NCI-H146 treated with DMSO at 0.1 percent for 48 hours (cell line): ENCODE results near the gene HNRNPL.
"Not testable (repeated sequence)": the region's sequence is repeated elsewhere in the genome, so short reads cannot be mapped to it uniquely, and the experiment has no call there.

Experiments used
- DNase-seq: peaks from one replicate; lab custom pipeline; 2025; ENCODE audit not compliant: unreplicated experiment; lab: John Stamatoyannopoulos, UW

Gene HNRNPL

DNA sequence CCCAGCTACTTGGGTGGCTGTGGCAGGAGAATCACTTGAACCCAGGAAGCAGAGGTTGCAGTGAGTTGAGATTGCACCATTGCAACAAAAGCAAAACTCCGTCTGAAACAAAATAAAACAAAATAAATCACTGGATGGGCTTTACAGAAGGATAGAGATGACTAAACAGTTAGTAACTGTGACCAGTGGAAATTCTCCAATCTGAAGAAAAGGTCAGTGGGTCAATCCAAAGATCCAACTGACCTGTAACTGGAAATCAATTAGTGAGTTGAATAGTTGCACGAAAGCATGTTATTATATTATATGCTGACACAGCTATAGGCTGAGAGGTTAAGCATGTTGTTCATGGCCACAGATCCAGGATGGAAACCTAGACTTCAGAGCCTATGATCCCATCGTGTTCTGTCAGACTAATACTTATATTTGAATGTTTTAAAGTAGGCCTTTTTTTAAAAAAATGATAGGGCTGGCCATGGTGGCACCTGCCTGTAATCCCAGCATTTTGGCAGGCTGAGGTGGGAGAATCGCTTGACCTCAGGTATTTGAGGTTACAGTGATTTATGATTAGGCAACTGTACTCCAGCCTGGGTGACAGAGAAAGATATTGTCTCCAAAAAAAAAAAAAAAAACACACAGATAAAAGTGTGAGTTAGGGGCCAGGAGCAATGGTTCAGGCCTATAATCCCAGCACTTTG, 19.6 kb downstream of the HNRNPL start:
- DNase-seq: no peak

DNA sequence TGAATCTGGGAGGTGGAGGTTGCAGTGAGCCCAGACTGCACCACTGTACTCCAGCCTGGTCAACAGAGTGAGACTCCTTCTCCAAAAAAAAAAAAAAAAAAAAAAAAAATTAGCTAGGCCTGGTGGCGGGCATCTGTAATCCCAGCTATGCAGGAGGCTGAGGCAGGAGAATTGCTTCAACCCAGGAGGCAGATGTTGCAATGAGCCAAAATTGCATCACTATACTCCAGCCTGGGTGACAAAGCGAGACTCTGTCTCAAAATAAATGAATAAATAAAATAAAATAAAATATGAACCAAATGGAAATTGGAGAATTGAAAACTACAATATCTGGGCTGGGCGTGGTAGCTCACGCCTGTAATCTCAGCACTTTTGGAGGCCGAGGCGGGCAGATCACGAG, 20.6 kb downstream of the HNRNPL start:
- DNase-seq: not testable (repeated sequence)

DNA sequence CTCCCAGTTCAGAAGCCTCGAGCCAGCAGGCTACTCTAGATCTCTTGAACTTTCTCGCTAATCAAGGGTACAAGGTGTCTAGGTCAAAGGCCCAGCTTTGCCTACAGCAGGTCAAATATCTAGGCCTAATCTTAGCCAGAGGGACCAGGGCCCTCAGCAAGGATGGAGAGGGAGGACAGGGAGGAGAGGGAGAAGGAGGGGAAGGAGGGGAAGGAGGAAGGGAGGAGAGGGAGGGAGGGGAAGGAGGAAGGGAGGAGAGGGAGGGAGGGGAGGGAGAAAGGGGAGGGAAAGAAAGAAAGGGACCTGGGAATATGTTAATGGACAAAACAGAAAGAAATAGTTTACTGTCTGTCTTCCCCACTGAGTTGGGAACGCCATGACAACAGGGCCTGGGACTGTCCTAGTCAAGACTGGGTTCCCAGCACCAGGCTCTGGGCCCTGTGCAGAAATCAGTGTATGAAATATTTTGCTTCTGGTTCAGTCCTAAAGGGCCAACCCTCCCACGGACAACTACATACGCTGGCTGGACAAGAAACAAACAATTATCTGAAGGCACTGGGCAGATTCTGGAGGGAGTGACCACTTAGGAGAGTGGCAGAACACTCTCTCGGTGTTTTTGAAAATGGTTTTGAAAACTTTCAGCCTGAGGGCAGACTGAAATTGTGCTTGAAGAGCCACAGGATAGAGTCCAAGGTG, 22.8 kb downstream of the HNRNPL start:
- no peak for DNase-seq

- not testable (repeated sequence) for DNase-seq
Observed at GRCh38 chr19:38825936-38826335, 23.9 kb downstream of the HNRNPL start.

DNA sequence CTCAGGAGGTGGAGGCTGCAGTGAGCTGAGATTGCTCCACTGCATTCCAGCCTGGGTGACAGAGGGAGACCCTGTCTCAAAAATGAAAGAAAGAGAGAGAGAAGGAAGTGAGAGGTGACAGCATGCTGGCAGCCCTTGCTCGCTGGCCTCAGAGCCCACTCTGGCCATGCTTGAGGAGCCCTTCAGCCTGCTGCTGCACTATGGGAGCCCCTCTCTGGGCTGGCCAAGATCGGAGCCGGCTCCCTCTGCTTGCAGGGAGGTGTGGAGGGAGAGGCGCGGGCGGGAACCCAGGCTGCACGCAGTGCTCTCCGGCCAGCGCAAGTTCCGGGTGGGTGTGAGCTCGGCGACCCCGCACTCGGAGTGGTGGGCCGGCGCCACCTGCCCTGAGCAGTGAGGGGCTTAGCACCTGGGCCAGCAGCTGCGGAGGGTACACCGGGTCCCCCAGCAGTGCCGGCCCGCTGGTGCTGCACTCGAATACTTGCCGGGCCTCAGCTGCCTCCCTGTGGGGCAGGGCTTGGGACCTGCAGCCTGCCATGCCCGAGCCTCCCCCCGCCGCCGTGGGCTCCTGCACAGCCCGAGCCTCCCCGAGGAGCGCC, 28.5 kb downstream of the HNRNPL start:
- DNase-seq: not testable (repeated sequence)

DNA sequence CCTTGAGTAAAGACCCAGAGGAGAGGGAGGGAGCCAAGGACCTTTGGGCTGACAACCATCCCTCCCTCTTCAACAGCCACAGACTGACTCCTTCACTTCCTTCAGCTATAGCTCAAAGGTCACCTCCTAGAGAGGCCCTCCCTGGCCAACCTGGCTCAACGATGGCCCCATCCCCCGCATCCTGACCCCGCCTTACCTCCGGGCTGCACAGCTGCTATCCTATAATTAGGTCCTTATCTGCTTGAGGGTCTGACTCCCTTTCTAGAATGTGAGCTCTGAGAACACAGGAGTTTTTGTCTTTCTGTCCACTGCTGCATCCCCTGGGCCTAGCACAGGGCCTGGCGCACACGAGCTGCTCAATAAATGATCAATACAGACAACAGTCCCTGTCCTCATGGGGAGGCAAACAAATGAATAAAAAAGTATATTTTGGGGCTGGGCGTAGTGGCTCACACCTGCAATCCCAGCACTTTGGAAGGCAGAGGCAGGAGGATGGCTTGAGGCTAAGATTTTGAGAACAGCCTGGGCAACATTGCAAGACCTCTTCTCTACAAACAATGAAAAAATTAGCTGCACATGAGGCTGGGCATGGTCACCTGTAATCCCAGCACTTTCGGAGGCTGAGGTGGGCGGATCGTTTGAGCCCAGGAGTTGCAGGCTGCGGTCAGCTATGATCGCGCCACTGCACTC, 30.4 kb downstream of the HNRNPL start:
- DNase-seq: peak; percentile 31

DNA sequence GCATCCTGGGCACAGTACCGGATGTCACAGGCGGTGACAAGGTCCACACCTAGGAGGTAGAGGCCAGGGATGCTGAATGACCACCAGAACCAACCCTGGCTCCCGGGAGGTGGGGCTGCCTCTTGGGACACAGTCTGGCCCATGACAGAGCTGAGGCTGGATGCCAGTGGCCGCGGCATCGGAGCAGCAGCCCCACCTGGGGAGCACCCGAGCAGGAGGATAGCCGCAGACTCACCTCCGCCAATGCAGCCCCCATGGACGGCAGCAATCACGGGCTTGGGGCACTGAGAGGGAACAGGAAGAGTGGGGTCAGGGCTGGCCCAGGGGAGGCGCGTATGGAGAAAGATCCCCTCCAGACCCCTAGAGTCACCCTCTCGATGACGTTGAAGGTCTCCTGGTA, 32.7 kb downstream of the HNRNPL start:
- DNase-seq: no peak

DNA sequence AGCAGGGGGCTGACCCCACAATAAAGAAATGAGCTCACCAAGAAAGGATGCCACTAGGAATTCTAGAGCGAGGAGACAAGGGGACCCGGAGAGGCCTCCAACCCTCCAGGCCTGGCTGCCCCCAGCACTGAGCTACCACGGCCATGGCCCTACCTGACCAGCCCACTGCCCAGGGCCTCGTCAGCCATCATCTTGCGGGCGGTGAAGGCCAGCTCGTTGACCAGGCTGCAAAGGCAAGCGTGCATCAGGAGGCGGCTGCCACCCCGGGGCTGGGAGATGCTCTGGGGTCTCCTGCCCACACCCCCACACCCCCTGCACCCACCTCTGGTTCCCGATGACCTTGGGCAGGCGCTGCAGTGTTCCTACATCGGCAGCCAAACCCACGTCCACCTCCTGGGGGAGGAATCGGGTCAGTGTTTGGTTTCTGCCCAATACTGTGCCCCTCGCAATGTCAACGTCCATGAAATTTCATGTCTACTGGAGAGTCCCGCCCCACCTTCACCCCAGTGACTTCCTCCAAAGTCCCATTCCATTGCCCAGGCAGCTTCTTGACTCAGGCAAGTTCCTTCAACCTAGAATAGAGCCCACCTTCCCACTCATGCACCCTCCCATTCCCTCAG, 33.5 kb downstream of the HNRNPL start:
- DNase-seq: no peak

GRCh38 chr19:38815059-38816001, 34.5 kb downstream of the HNRNPL start:
- no peak for DNase-seq

GRCh38 chr19:38813932-38814331, 35.9 kb downstream of the HNRNPL start:
- not testable (repeated sequence) for DNase-seq

GRCh38 chr19:38813323-38813722, 36.5 kb downstream of the HNRNPL start:
- DNase-seq: no peak

DNA sequence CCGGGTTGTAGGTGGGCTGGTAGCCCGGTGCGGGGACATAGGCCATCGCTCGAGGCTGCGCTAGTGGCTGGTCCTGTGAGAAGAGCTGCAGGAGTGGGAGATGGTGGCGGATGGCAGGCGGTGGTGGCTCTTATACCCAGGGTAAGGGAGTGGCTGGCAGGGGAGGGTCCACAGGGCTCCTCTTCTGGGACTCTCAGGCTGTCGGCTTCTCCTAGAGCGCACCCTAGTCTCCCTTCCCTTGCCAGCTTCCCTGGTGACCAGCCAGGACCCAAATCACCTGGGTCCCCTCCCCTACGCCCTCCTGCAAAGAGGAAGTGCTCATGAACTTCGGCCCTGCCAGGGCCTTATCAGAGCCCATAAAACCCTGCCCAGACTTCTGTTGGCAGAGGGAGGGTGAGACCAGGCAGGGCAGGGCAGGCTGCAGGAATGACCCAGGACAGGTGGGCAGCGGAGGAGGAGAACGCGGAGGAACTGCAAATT, 36.9 kb downstream of the HNRNPL start, which contains the start of gene LGALS4:
Gene LGALS4 (minus strand): TSS at position 105 of the 480 bp plus-strand sequence. CDS start 59 bp downstream, at position 46.
- DNase-seq: no peak

DNA sequence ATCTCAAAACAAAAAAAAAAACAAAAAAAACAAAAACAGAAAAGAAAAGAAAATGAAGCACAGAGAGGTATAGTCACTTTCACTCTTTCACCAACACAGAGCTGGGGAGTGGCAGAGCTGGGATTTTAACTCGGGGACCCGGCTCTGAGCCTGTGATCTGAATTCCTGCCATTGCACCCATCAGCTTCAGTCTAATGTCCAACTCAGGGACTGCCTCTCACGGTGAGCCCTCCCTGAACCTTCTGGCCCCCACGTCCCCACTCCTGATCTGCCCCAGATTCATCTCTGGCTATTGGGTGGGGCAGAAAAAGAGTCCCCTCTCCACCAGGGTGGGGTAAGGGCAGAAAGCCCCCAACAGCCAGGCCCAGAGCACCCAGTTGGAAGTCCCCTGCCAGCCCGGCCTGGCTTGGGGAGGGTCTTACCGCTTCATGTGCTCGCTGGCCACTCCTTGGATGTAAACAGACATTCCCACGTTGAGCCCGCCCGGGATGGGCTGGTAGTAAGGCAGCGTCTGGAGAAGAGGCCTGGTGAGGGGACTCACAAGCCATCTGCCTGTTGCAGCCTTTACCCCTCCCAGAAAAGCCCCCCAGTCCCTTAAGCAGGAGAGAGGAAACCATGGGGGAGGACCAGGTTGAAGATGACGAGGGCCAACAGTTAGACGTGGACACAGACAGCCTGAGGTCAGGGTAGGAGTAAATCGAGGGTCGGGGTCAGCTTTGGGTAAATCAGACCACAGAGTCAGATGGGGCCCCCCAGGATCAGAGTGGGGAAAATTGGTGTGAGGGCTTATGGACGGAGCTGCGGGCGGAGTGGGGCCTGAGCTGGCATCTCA, 37.6 kb downstream of the HNRNPL start:
- DNase-seq: no peak

- DNase-seq: no peak
Observed at GRCh38 chr19:38809592-38810252, 40.1 kb downstream of the HNRNPL start.

DNA sequence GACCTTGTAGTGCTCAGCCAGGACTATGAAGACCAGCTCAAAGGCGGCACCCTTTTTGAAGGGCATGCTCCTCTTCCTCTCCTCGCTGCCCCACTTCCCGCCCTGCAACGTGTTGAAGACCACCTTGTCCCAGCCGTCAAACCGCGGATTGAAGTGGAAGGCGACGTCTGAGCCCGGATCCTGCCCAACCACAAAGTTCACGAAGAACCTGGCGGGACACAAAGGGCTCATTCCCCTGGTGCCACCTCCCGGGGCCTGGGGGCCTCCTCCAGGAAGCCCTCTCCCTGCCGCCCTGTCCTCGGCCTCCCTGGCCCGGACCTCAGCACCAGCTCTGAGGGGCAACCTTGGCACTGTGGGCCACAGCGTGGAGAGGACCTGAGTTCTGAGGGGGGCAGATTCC, 41.0 kb downstream of the HNRNPL start:
- DNase-seq: no peak

- not testable (repeated sequence) for DNase-seq
Observed at GRCh38 chr19:38807374-38808098, 42.2 kb downstream of the HNRNPL start.

GRCh38 chr19:38806371-38806770, 43.4 kb downstream of the HNRNPL start:
- no peak for DNase-seq

GRCh38 chr19:38805180-38805579, 44.6 kb downstream of the HNRNPL start:
- no peak for DNase-seq
